Erythroblast (primary cell): ENCODE data around the gene SLC29A1.

Experiments
- DNase-seq, 2 experiments: peaks; one replicate each; lab custom pipeline; 2025; lab: John Stamatoyannopoulos, UW
- GATA1 ChIP-seq: IDR thresholded peaks from 2 replicates; pipeline ENCODE4 v1.6.1; 2011; ENCODE audit warnings: low read depth, mild to moderate bottlenecking, control low read depth, low read length, moderate library complexity
- POLR2A ChIP-seq: IDR thresholded peaks from 2 replicates; pipeline ENCODE4 v1.6.1; 2011; ENCODE audit warnings: mild to moderate bottlenecking, low read length

Gene SLC29A1

GRCh38 chr6:44202332-44202971 lies 20.9 kb upstream of the SLC29A1 start:
- no peak for DNase-seq
- TF ChIP-seq GATA1 (no peak), POLR2A (no peak)

GRCh38 chr6:44202972-44203750 lies 20.2 kb upstream of the SLC29A1 start:
- DNase-seq = no peak
- TF ChIP-seq GATA1 (no peak), POLR2A (no peak)

- no peak for DNase-seq
- TF ChIP-seq GATA1 (no peak), POLR2A (no peak)
Measured at GRCh38 chr6:44203955-44204354, 19.4 kb upstream of the SLC29A1 start.

GRCh38 chr6:44207966-44208365 lies 15.4 kb upstream of the SLC29A1 start:
- TF ChIP-seq GATA1 = no peak
- TF ChIP-seq POLR2A = no peak

GRCh38 chr6:44211284-44211683 lies 12.1 kb upstream of the SLC29A1 start:
- no peak for TF ChIP-seq POLR2A
- no peak for TF ChIP-seq GATA1

More at GRCh38 chr6:44207966-44208365, 15.4 kb upstream of the SLC29A1 start:
- DNase-seq = no peak

GRCh38 chr6:44214307-44214706 lies 9.1 kb upstream of the SLC29A1 start:
- no peak for DNase-seq
- no peak for TF ChIP-seq POLR2A
- no peak for TF ChIP-seq GATA1

More at GRCh38 chr6:44211284-44211683, 12.1 kb upstream of the SLC29A1 start:
- no peak for DNase-seq

- peak in 1 of 2 experiments; percentile 29 for DNase-seq
- TF ChIP-seq POLR2A (no peak), GATA1 (no peak)
Measured at GRCh38 chr6:44216677-44217331, 6.6 kb upstream of the SLC29A1 start, which contains the start of gene MYMX. Gene MYMX, plus strand, starts transcription at chr6:44216926. Its CDS starts 546 bp downstream, at chr6:44217472.

GRCh38 chr6:44217332-44218143 lies 5.9 kb upstream of the SLC29A1 start:
- no peak for DNase-seq
- TF ChIP-seq POLR2A = no peak
- no peak for TF ChIP-seq GATA1

- no peak for TF ChIP-seq GATA1
- TF ChIP-seq POLR2A = no peak
- DNase-seq = peak; percentile 71 to 73
Measured at GRCh38 chr6:44219053-44219814, 4.2 kb upstream of the SLC29A1 start.

- TF ChIP-seq POLR2A (no peak), GATA1 (no peak)
- DNase-seq = no peak
Measured at GRCh38 chr6:44219815-44220784, 3.3 kb upstream of the SLC29A1 start.

- TF ChIP-seq GATA1 (no peak), POLR2A (no peak)
- no peak for DNase-seq
Measured at GRCh38 chr6:44220913-44221290, 2.5 kb upstream of the SLC29A1 start.

GRCh38 chr6:44221291-44221960 lies 2.0 kb upstream of the SLC29A1 start:
- DNase-seq = peak; percentile 95 to 96

More at GRCh38 chr6:44221291-44221960, 2.0 kb upstream of the SLC29A1 start:
- TF ChIP-seq GATA1 = no peak
- no peak for TF ChIP-seq POLR2A
